ENCODE results near the gene HAUS1. TPM values are rescaled to one million over a fixed set of nuclear protein-coding genes. Genes with fewer than 3 reads are reported as not detected.

HAUS1 gene
- total and polyA plus RNA-seq, 2 donors (not counting 3 experiments of a cell fraction or from before 2014, with no cell fraction given): 29.4 to 57.1 TPM

GRCh38 chr18:46166261-46166970 is 62.2 kb downstream of the HAUS1 start:
- no TSS peak for BruUV-seq (replicated peaks)
- intact Hi-C loops (cut with micrococcal nuclease) (no loop called here), dilution Hi-C loops (cut with MboI; ENCODE audit: extremely low pct_ligation_motif_present, low sequenced_read_pairs) (no loop called here)
- POLR2A ChIA-PET: no interaction called here
- Histone ChIP-seq H2AFZ (ENCODE audit: low read depth, low read length) (no peak overlapping the region), H3K4me3 (replicated peaks in 1 of 3; ENCODE audit: insufficient read depth in 1 of 3, low read depth in 1 of 3, low read length in 3 of 3) (no peak overlapping the region), H3K36me3 (ENCODE audit: control insufficient read depth in 2 of 2, extremely low read depth in 1 of 2, insufficient read depth in 2 of 2, low read length in 2 of 2) (no peaks in the 10 kb centered on the region), H3K9me3 (replicated peaks; ENCODE audit: control insufficient read depth, insufficient read depth, low read length) (no peaks in the 10 kb centered on the region), H3K27ac (ENCODE audit: insufficient read depth, low read depth, low read length) (no peak overlapping the region), H4K20me1 (replicated peaks; ENCODE audit: control insufficient read depth, extremely low read depth, insufficient read depth, low read length) (no peaks in the 10 kb centered on the region), H3K4me1 (ENCODE audit: control insufficient read depth, extremely low read depth, insufficient read depth, low read length) (peaks cover 4% of the 10 kb centered on the region), H3K79me2 (ENCODE audit: control insufficient read depth, insufficient read depth, low read length) (no peaks in the 10 kb centered on the region), H3K9ac (replicated peaks; ENCODE audit: extremely low read depth, insufficient read depth, low read length) (no peak overlapping the region), H3K27me3 (ENCODE audit: control insufficient read depth in 2 of 2, insufficient read depth in 2 of 2, low read length in 2 of 2) (no peaks in the 10 kb centered on the region), H3K9me1 (replicated peaks; ENCODE audit: control insufficient read depth, extremely low read depth, insufficient read depth, low read length) (no peaks in the 10 kb centered on the region), H3K4me2 (ENCODE audit: insufficient read depth, low read length) (no peak overlapping the region)
- TF ChIP-seq GATA2 (IDR thresholded peaks at IDR 0.05; ENCODE audit: insufficient read depth, insufficient read length, low read depth, low read length): no peak
- TF ChIP-seq MYC (IDR thresholded peaks at IDR 0.05; ENCODE audit: low read depth, low read length): no peak
- TF ChIP-seq POLR2AphosphoS5 (IDR thresholded peaks at IDR 0.05; ENCODE audit: insufficient read depth, low read depth, low read length): no peak
- no peak for TF ChIP-seq POLR2A (IDR thresholded peaks at IDR 0.05; ENCODE audit: low read depth, low read length)
- no peak for TF ChIP-seq CTCF (IDR thresholded peaks at IDR 0.05; ENCODE audit: extremely low read depth in 1 of 2, insufficient read depth in 1 of 2, low read depth in 1 of 2, low read length in 2 of 2)
- no peak for TF ChIP-seq FOS (IDR thresholded peaks at IDR 0.05; ENCODE audit: borderline replicate concordance, insufficient read depth, low read length)
- no peak for TF ChIP-seq JUN (IDR thresholded peaks at IDR 0.05; ENCODE audit: borderline replicate concordance, insufficient read depth, insufficient read length, low read depth)
- no peak for TF ChIP-seq MAX (IDR thresholded peaks at IDR 0.05; ENCODE audit: insufficient read depth, insufficient read length)
- FAIRE-seq (no peak), DNase-seq (ENCODE audit: low read depth, low spot score) (no peak)
- CTCF ChIA-PET: interaction anchor here (1.0 to 2.4 kb wide), 5 partner anchors 17 to 492 kb away, joined by 3 to 9 read pairs (median 3); no protein-coding TSS in a partner anchor

All from endothelial cell of umbilical vein (primary cell).